HEK293 (cell line): ENCODE measurements around the gene NEK7.
A peak's percentile ranks its signal among the peaks of the same experiment; 100 is the strongest.

Source experiments
- CTCF ChIA-PET: fragments of 350-600 bp; formaldehyde crosslinking; extraction: SDS; loops from one replicate; lab custom pipeline; 2021; ENCODE audit warnings: antibody characterized with exemption; lab: Yijun Ruan, JAX
- POLR2A ChIA-PET: fragments of 300-600 bp; formaldehyde crosslinking; extraction: SDS; loops from one replicate; lab custom pipeline; 2020; ENCODE audit warnings: antibody characterized with exemption, inconsistent platforms; lab: Yijun Ruan, JAX
- H3K27ac ChIP-seq: fragments of 200-500 bp; sonication (Bioruptor generic); 2 replicates; pipeline ENCODE4 v1.5.1; 2014; ENCODE audit warnings: low read depth, low read length, control low read depth, inconsistent platforms; ENCODE audit errors: extremely low read depth
- H3K36me3 ChIP-seq, 2 experiments: fragments of 200-500 bp in 1 of 2; sonication (Bioruptor generic) in 1 of 2; 1 replicate in 1 of 2; 2 replicates in 1 of 2; pipeline ENCODE4 v1.5.1; 2014 to 2017; ENCODE audit warnings: inconsistent platforms in 2 of 2, low read length in 2 of 2; ENCODE audit not compliant: control insufficient read depth in 2 of 2, insufficient read depth in 1 of 2
- H3K4me1 ChIP-seq: fragments of 200-500 bp; sonication (Bioruptor generic); 2 replicates; pipeline ENCODE4 v1.5.1; 2014; ENCODE audit warnings: mild to moderate bottlenecking, low read length, inconsistent platforms; ENCODE audit not compliant: control insufficient read depth, insufficient read depth
- H3K4me3 ChIP-seq: 2 replicates; pipeline ENCODE4 v1.5.1; 2011; ENCODE audit warnings: low read depth, mild to moderate bottlenecking, control low read depth, low read length, moderate library complexity
- H3K9me3 ChIP-seq: fragments of 200-500 bp; sonication (Bioruptor generic); 2 replicates; pipeline ENCODE4 v1.5.1; 2014; ENCODE audit warnings: low read depth, low read length, inconsistent platforms; ENCODE audit not compliant: control insufficient read depth, insufficient read depth
- EGR2 ChIP-seq: fragments of 450-650 bp; formaldehyde crosslinking; IDR thresholded peaks from 2 replicates; pipeline ENCODE4 v1.5.1; 2016; ENCODE audit warnings: low read depth, missing biosample characterization, missing genetic modification characterization
- GLIS1 ChIP-seq: fragments of 450-650 bp; formaldehyde crosslinking; IDR thresholded peaks from 2 replicates; pipeline ENCODE4 v1.5.1; 2016; ENCODE audit warnings: missing biosample characterization, missing genetic modification characterization
- OSR2 ChIP-seq: fragments of 450-650 bp; formaldehyde crosslinking; IDR thresholded peaks from 2 replicates; pipeline ENCODE4 v1.5.1; 2016; ENCODE audit warnings: missing biosample characterization, missing genetic modification characterization
- PRDM1 ChIP-seq: fragments of 450-650 bp; formaldehyde crosslinking; IDR thresholded peaks from 2 replicates; pipeline ENCODE4; 2016; ENCODE audit warnings: missing biosample characterization, missing genetic modification characterization
- PRDM2 ChIP-seq: fragments of 450-650 bp; formaldehyde crosslinking; IDR thresholded peaks from 2 replicates; pipeline ENCODE4 v1.5.1; 2016; ENCODE audit warnings: missing biosample characterization, missing genetic modification characterization, borderline replicate concordance
- ZNF248 ChIP-seq: fragments of 450-650 bp; formaldehyde crosslinking; IDR thresholded peaks from 2 replicates; pipeline ENCODE4 v1.5.1; 2017; ENCODE audit warnings: missing biosample characterization, missing genetic modification characterization
- ZNF280D ChIP-seq: fragments of 450-650 bp; formaldehyde crosslinking; IDR thresholded peaks from 2 replicates; pipeline ENCODE4 v1.5.1; 2016; ENCODE audit warnings: missing biosample characterization, missing genetic modification characterization
- ZNF600 ChIP-seq: fragments of 450-650 bp; formaldehyde crosslinking; IDR thresholded peaks from 2 replicates; pipeline ENCODE4 v1.5.1; 2016; ENCODE audit warnings: missing biosample characterization, missing genetic modification characterization
- ZXDB ChIP-seq: fragments of 450-650 bp; formaldehyde crosslinking; IDR thresholded peaks from 2 replicates; pipeline ENCODE4 v1.5.1; 2016; ENCODE audit warnings: missing biosample characterization, missing genetic modification characterization
- TF ChIP-seq, protein P1 (sequence below): fragments of 450-650 bp; formaldehyde crosslinking; IDR thresholded peaks from 2 replicates; pipeline ENCODE4 v1.5.1; 2017; ENCODE audit warnings: missing biosample characterization, missing genetic modification characterization
- TF ChIP-seq, protein P2 (sequence below): fragments of 450-650 bp; formaldehyde crosslinking; IDR thresholded peaks from 2 replicates; pipeline ENCODE4 v1.5.1; 2017; ENCODE audit warnings: missing biosample characterization, missing genetic modification characterization
- TF ChIP-seq, protein P3 (sequence below): fragments of 450-650 bp; formaldehyde crosslinking; IDR thresholded peaks from 2 replicates; pipeline ENCODE4 v1.5.1; 2016; ENCODE audit warnings: missing biosample characterization, missing genetic modification characterization

The NEK7 gene

DNA sequence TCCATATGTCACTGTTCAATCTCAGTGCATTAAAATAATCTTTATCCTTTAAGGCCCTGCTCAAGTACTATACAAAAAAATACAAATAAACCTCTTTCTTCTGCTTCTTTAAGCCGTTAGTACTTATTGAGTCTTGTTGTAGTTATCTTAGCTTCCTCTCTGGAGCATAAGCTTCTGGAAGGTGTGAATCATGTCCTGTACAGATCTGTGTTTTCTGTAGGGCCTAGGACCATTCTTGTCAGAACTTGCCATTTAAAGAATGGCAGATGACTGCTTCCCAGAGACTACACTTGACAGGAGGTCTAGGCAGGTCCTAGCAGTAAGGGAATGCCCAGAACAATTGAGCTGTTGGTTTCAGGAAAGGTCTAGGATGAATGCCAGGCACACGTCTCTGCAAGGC, 12.9 kb downstream of the NEK7 start (continued):
- no peak for TF ChIP-seq EGR2

DNA sequence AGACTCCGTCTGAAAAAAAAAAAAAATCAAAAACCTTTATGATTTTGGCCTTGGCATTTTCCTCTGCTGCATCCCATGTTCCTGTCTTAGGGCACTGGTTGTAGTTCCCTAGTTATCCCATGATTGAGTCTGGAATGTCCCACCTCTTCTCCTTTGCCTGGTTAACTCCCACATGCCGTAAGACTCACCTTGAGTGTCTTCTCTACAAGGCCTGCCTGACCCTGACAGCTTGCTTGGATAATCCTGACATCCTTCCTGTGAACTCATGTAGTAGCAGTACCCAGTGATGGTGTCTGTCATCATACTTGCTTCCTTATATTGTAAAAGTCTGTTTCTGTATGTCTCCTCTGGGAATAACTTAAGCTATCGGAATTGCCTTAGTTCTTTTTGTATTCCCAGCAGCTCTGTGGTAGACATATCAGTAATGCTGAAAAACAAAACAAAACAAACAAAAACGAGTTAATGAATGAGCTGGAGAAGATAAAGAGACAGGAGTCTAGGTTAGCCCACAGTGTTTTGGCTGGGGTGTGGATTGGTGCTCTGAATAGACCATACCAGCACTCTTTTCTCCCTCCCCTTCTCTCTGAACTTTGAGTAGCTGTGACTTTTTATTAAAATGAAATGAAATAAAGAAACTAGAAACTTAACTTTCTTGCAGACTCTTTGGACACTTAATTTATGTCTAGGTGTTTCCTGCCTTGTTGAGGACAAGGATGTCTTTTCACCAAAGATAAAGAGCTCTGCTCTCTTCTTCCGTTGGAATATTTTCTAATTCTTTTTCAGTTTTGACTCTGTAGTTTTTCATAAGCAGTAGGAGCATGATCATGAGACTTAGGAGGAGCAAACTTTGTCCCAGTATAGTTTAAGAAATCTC, 15.1 kb downstream of the NEK7 start:
- ChIA-PET POLR2A (no interaction called here), CTCF (interaction anchor here (0.7 kb wide), 1 partner anchor 81 kb away, joined by 3 read pairs; no protein-coding TSS in a partner anchor)
- Histone ChIP-seq H3K36me3 (no peaks in the 10 kb centered on the region), H3K4me1 (peaks cover 39% of the 10 kb centered on the region), H3K4me3 (no peak overlapping the region), H3K9me3 (no peaks in the 10 kb centered on the region), H3K27ac (no peak overlapping the region)
- TF ChIP-seq OSR2 (peak; percentile 54; the same call in 1 of the 2 replicates), ZNF600 (tag by site-specific recombination) (0 out of 2 replicates have a peak, but pooled peaks have one; percentile 13), ZNF248 (tag by site-specific recombination) (no peak), ZXDB (tag by site-specific recombination) (no peak), ZNF280D (no peak)
- TF ChIP-seq, protein P1, sequence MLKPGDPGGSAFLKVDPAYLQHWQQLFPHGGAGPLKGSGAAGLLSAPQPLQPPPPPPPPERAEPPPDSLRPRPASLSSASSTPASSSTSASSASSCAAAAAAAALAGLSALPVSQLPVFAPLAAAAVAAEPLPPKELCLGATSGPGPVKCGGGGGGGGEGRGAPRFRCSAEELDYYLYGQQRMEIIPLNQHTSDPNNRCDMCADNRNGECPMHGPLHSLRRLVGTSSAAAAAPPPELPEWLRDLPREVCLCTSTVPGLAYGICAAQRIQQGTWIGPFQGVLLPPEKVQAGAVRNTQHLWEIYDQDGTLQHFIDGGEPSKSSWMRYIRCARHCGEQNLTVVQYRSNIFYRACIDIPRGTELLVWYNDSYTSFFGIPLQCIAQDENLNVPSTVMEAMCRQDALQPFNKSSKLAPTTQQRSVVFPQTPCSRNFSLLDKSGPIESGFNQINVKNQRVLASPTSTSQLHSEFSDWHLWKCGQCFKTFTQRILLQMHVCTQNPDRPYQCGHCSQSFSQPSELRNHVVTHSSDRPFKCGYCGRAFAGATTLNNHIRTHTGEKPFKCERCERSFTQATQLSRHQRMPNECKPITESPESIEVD (tag by site-specific recombination), result peak; percentile 73

- Histone ChIP-seq H3K27ac (no peak overlapping the region), H3K9me3 (no peaks in the 10 kb centered on the region), H3K36me3 (no peaks in the 10 kb centered on the region), H3K4me3 (no peak overlapping the region), H3K4me1 (peaks cover 38% of the 10 kb centered on the region)
- CTCF ChIA-PET, result no interaction called here
- POLR2A ChIA-PET, result no interaction called here
- TF ChIP-seq PRDM1 (tag by site-specific recombination) (no peak), GLIS1 (tag by site-specific recombination) (no peak), PRDM2 (no peak)
- TF ChIP-seq, protein P2, sequence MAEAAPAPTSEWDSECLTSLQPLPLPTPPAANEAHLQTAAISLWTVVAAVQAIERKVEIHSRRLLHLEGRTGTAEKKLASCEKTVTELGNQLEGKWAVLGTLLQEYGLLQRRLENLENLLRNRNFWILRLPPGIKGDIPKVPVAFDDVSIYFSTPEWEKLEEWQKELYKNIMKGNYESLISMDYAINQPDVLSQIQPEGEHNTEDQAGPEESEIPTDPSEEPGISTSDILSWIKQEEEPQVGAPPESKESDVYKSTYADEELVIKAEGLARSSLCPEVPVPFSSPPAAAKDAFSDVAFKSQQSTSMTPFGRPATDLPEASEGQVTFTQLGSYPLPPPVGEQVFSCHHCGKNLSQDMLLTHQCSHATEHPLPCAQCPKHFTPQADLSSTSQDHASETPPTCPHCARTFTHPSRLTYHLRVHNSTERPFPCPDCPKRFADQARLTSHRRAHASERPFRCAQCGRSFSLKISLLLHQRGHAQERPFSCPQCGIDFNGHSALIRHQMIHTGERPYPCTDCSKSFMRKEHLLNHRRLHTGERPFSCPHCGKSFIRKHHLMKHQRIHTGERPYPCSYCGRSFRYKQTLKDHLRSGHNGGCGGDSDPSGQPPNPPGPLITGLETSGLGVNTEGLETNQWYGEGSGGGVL (tag by site-specific recombination), result no peak
- TF ChIP-seq, protein P3, sequence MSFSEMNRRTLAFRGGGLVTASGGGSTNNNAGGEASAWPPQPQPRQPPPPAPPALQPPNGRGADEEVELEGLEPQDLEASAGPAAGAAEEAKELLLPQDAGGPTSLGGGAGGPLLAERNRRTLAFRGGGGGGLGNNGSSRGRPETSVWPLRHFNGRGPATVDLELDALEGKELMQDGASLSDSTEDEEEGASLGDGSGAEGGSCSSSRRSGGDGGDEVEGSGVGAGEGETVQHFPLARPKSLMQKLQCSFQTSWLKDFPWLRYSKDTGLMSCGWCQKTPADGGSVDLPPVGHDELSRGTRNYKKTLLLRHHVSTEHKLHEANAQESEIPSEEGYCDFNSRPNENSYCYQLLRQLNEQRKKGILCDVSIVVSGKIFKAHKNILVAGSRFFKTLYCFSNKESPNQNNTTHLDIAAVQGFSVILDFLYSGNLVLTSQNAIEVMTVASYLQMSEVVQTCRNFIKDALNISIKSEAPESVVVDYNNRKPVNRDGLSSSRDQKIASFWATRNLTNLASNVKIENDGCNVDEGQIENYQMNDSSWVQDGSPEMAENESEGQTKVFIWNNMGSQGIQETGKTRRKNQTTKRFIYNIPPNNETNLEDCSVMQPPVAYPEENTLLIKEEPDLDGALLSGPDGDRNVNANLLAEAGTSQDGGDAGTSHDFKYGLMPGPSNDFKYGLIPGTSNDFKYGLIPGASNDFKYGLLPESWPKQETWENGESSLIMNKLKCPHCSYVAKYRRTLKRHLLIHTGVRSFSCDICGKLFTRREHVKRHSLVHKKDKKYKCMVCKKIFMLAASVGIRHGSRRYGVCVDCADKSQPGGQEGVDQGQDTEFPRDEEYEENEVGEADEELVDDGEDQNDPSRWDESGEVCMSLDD (tag by site-specific recombination), result no peak
Measured at GRCh38 chr1:198173832-198174231, 17.0 kb downstream of the NEK7 start.
